Sciatic nerve (tissue), 2 donors: ENCODE results near the gene FAM227B. TPM values are rescaled to one million over a fixed set of nuclear protein-coding genes. Genes with fewer than 3 reads are reported as not detected.
"Not testable (repeated sequence)": the region's sequence is repeated elsewhere in the genome, so short reads cannot be mapped to it uniquely, and the experiment has no call there.

Source experiments
- ATAC-seq: fragments of 200-7000 bp; cut with Tn5 transposase; one replicate; pipeline ENCODE4 v1.9.1; 2020; ENCODE audit warnings: mild to moderate bottlenecking, moderate library complexity
- DNase-seq: peaks from one replicate; pipeline ENCODE4 v3.0.0-alpha.2; 2020; ENCODE audit warnings: low spot score
- intact Hi-C: fragments of 100-400 bp; cut with DNase I; formaldehyde crosslinking; loops from one replicate; pipeline ENCODE4 v1.14.2; 2022
- total RNA-seq: library from RNA; stranded (reverse); fragmentation: NEBNext Ultra II Directional; extraction: Animal tissue kit (Norgen Biotek cat#: 25700); gene quantifications from one replicate; pipeline ENCODE4 v1.2.1, GENCODE V29; 2021
- donor health status: DM: no; HTN: no; CAD: no.
- donor health status: DM: no; HTN: no; CAD: no.

FAM227B gene
- total RNA-seq, 1 donor from 2014 or later, result 13.4 TPM

DNA sequence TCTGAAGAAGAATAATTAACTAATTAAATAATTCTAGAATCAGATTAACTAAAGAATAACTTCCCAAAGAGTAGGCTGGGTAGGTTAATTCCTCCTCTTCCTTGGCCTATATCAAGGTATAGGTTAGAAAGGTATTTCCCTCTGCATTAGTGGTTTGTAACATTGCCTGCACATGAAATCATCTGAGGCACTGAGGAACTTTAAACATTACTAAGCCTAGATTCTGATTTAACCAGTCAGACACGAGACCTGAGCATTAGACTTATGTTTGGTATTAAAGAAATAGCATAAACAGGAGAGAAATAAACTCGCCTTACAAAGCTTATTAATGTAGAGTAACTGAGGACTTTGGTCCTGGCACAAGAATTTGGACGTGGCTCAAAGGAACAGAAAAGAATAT lies 113.4 kb downstream of the FAM227B start:
- no peak for ATAC-seq
- no peak for DNase-seq
- intact Hi-C loops, result no loop called here

DNA sequence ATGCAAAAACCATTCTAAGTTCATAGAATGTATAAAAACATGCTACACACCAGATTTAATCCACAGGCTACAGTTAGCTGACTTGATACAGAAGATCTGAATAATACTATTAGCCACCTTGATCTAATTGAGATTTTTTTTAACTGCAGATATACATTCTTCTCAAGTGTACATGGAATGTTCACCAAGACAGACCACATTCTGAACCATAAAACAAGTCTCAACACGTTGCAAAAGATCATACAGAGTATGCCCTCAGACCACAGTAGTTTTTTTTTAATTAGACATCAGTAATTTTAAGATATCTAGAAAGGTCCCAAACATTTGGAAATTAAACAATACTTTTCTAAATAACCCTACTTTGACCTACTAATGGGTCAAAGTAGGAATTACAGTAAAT lies 114.3 kb downstream of the FAM227B start:
- DNase-seq, result no peak
- no peak for ATAC-seq
- intact Hi-C loops, result no loop called here

DNA sequence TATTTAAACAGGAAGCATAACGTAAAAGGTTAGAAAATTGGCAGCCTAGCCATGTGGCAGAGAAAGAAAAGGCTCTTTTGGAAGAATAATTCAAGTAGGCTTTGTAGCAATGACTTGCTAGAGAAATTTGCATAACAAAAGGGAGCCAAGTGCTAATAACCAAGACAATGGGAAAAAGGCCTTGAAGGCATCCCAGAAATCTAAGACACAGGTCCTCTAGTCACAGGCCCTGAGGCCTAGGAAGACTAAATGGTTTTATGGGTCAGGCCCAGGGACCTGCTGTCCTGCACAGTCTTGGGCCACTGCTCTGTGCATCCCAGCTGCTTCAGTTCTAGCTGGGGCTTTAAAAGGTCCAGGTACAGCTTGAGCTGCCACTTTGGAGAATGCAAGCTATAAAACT lies 119.0 kb downstream of the FAM227B start:
- no peak for ATAC-seq
- no peak for DNase-seq
- intact Hi-C loops, result no loop called here

DNA sequence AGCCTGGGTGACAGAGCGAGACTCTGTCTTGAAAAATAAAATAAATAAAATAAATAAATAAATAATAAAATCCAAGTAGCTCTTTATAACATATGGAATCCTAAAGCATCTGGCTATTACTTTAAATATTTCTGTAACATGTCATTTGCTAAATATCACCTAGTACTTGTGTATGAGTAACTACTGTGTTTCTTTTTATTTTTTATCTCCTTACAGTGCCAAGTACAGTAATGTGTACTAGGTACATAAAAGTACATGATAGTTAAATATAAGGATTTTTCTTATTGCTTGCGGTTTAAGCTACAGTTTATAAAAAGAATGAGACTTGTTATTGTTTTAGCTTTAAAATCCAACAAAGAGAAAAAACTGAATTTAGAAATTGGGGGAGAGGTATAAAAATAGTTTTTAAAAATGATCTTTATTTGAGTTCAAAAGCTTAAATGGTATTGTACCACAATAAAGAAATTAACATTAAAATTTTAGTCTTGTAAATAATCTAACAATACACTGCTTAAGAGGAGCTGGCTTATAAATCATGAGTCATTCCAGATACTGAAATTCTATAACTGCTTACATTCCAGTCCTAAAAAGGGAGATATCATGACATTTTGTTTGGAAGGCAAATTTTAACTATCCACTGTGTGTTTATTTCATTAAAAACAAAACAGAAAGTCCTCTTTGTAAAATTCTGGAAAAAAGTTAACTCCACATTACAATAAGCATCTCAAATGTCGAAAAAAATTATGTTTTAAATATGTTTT lies 124.4 kb downstream of the FAM227B start:
- intact Hi-C loops, result no loop called here
- no peak for ATAC-seq

DNA sequence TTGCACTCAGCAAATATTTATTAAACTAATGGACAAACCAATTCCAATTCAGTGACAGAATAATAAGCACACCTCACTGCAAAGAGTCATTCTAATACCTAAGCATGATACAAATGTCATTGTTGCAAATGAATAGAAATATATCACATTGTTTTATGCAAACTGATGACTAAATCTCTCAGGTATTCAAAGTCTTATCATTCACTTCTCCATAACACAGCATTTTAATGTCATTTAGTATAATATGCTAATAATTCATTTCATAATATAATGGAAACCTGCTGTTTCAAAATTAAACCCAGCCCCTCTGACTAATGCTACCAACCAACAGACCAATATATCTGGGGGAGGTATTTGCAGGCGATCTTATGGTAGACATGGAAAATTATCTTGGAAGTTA lies 125.8 kb downstream of the FAM227B start:
- intact Hi-C loops, result no loop called here
- DNase-seq, result no peak
- no peak for ATAC-seq

More for the DNA sequence above, 124.4 kb downstream of the FAM227B start:
- DNase-seq, result no peak

DNA sequence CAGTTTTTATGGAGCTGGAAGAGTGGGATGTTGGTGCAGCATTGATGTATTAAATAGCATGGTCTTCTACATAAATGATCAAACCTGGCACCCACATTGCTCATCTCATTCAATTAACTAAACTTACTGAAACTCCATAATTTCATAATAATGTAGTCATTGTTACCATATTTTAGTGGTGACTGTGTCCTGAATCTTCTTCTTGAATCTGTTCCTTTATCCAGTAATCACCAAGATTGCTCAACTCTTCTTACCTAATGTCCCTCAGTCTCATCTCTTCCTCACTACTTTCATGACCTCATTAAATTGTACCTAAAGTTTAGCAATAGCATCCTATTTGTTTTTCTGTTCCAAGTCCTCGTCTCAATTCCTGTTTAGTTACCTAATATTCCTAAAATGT lies 127.8 kb downstream of the FAM227B start:
- DNase-seq (no peak), ATAC-seq (peak; percentile 79)
- intact Hi-C loops, result no loop called here

- intact Hi-C loops, result no loop called here
- DNase-seq, result no peak
- no peak for ATAC-seq
These were observed 128.5 kb downstream of the FAM227B start for GRCh38 chr15:49492151-49492550.

- ATAC-seq, result no peak
- no peak for DNase-seq
- intact Hi-C loops, result no loop called here
These were observed 129.7 kb downstream of the FAM227B start for GRCh38 chr15:49490966-49491365.

DNA sequence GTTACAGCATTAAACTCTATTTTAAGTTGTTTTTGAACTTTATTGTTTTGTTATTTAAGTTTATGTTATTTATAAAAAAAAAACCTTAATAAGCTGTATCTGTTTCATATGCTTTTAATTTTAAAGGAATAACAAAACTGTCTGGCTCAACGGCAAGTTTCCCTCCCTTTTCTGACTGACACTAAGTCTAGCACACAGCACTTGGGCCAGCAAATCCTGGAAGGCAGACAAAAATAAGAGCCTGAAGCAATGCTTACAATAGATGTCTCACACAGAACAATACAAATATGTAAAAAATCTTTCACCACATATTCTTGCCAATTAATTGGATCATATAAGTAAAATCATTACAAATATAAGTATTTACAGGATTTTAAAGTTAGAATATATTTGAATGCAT lies 135.2 kb downstream of the FAM227B start:
- not testable (repeated sequence) for ATAC-seq, DNase-seq
- intact Hi-C loops, result loop anchor here (10.0 kb wide), 1 partner anchor 51 kb away; no protein-coding TSS in a partner anchor

- intact Hi-C loops, DNase-seq, ATAC-seq: not testable (repeated sequence)
These were observed 141.6 kb downstream of the FAM227B start for GRCh38 chr15:49478982-49479381.

GRCh38 chr15:49478021-49478420 lies 142.6 kb downstream of the FAM227B start:
- DNase-seq, intact Hi-C loops, ATAC-seq: not testable (repeated sequence)

DNA sequence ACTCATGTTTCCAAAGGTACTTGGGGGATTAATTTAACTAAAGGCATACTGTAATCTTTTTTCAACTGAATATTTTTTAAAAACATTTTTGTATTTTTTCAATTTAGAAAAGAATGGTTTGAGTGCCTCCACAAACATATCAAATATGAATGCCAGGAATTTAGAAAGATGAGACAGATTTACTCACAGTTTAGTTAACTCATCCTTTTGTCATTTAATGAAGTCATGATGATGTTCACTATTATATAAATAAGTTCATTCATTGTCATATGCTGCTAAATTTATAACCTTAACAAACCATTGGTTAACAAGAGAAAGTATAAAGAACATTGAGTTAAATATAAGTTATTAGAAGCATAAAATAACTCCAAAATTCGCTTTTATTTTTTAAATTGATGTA lies 147.6 kb downstream of the FAM227B start:
- intact Hi-C loops, result no loop called here
- DNase-seq, result no peak
- ATAC-seq, result no peak

DNA sequence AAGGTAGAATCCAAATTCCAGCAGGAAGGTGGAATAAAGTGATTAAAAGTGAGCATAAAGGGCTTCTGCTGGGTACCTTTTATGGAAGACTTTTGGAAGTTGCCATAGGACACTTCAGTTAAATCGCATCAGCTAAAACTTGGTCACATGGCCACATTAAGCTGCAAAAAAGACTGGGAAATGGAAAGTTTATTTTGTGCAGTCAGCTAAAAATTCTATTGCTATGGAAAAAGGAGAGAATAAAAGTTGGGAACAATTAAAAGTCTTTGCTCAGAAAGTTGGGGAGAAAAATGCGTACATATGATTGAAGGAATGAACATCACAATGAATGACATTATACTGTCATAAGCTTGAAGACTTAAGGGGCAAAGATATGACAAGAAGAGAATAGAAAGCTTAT lies 148.3 kb downstream of the FAM227B start:
- DNase-seq, result no peak
- intact Hi-C loops, result no loop called here
- no peak for ATAC-seq

- no peak for ATAC-seq
- DNase-seq, result no peak
- intact Hi-C loops, result no loop called here
These were observed 148.9 kb downstream of the FAM227B start for GRCh38 chr15:49471733-49472132.

GRCh38 chr15:49471248-49471647 lies 149.4 kb downstream of the FAM227B start:
- DNase-seq, ATAC-seq, intact Hi-C loops: not testable (repeated sequence)

DNA sequence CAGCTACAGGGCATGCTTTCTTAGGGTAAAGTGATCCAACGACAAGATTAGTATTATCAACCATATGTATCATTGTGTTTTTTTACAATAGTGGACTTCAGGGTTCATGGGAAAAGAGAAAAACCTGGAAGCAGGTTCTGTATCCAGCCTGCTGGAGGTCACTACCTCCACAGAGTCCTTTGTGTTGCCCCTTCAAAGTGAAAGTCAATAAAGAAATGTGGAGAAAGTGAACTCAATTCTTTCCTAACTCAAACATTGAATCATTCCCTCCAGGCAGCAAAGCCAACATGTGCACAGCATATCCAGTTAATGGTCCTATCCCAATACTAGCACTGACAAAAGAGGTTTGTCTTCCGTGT lies 152.2 kb downstream of the FAM227B start:
- DNase-seq (no peak), ATAC-seq (peak; percentile 71)
- intact Hi-C loops, result no loop called here

GRCh38 chr15:49467746-49468480 lies 152.7 kb downstream of the FAM227B start:
- ATAC-seq (no peak), DNase-seq (no peak)
- intact Hi-C loops, result no loop called here

DNA sequence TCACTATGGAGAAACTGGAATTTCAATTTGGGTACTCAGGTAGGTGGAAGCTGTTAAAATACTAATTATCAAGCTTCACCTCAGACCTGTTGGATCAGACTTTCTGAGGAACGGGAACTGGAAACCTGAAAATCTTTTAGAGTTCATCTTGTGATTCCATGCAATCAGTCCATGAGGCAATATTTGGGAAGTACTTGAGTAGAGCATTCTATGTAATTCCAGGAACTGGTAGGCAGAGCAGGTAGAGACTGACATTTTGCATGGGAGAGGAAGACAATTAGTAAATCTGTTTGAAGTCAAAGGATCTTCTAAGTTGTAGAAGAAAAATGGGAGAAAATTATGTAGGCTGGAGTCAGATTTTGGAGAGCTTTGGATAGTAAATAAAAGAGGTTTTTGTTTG lies 154.5 kb downstream of the FAM227B start:
- ATAC-seq (no peak), DNase-seq (no peak)
- intact Hi-C loops, result no loop called here

GRCh38 chr15:49464522-49464921 lies 156.1 kb downstream of the FAM227B start:
- ATAC-seq (no peak), DNase-seq (no peak)
- intact Hi-C loops, result no loop called here

DNA sequence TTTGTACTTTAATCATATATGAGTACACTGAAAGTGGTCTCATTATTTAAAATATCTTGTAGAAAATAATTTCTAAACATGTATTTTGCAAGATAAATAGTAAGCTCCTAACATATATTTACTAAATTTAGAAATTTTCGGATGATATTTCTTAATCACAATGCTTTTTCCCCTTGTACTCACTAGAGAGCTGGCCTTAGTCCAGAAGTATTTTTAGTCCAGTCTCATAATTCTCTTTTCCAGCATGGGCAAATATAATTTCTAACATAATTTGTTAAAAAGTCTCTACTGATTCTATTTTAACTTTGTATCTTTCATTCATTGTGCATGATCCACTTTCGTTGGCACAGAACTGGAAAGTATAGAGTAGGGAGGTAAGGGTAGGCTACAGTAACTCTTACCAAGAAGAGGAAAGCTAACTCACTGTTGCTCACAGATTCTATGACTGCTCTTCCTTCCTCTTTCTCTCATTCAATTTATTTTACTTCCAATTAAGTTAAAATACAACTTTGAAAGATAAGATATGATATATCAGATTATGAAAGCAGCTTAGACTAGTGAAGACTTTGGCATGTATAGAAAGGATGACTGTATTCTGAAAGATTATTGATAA lies 158.3 kb downstream of the FAM227B start:
- ATAC-seq (no peak), DNase-seq (no peak)
- intact Hi-C loops, result no loop called here
